Neural cell (in vitro differentiated cells): ENCODE results near the gene PPP1R9B.

Experiments
- EP300 ChIP-seq: fragments of 450-650 bp; conservative IDR thresholded peaks from 2 replicates; pipeline ENCODE4 v1.6.1; 2014; ENCODE audit warnings: antibody characterized with exemption, mild to moderate bottlenecking, moderate library complexity; ENCODE audit not compliant: poor library complexity, severe bottlenecking
- EZH2 ChIP-seq: fragments of 200-600, 300-800 bp; shearing (Covaris generic), sonication (generic); IDR thresholded peaks from 2 replicates; pipeline ENCODE4 v1.6.1; 2014; ENCODE audit warnings: antibody characterized with exemption, low read length, borderline replicate concordance, mild to moderate bottlenecking; ENCODE audit not compliant: insufficient read depth, poor library complexity, severe bottlenecking
- RAD21 ChIP-seq: fragments of 450-650 bp; conservative IDR thresholded peaks from 2 replicates; pipeline ENCODE4 v1.6.1; 2014; ENCODE audit warnings: antibody characterized with exemption, mild to moderate bottlenecking, moderate library complexity
- REST ChIP-seq: IDR thresholded peaks from 2 replicates; pipeline ENCODE4 v1.6.1; 2012; ENCODE audit warnings: borderline replicate concordance
- TAF1 ChIP-seq: IDR thresholded peaks from 2 replicates; pipeline ENCODE4 v1.6.1; 2012; ENCODE audit warnings: low read depth
- TF ChIP-seq, protein P1 (sequence below): fragments of 450-650 bp; IDR thresholded peaks from 2 replicates; pipeline ENCODE4 v1.5.1; 2014; ENCODE audit warnings: antibody characterized with exemption, mild to moderate bottlenecking, moderate library complexity; ENCODE audit not compliant: poor library complexity, severe bottlenecking

- TF ChIP-seq RAD21 (no peak), REST (no peak), EP300 (no peak), TAF1 (no peak), EZH2 (no peak)
- TF ChIP-seq, protein P1, sequence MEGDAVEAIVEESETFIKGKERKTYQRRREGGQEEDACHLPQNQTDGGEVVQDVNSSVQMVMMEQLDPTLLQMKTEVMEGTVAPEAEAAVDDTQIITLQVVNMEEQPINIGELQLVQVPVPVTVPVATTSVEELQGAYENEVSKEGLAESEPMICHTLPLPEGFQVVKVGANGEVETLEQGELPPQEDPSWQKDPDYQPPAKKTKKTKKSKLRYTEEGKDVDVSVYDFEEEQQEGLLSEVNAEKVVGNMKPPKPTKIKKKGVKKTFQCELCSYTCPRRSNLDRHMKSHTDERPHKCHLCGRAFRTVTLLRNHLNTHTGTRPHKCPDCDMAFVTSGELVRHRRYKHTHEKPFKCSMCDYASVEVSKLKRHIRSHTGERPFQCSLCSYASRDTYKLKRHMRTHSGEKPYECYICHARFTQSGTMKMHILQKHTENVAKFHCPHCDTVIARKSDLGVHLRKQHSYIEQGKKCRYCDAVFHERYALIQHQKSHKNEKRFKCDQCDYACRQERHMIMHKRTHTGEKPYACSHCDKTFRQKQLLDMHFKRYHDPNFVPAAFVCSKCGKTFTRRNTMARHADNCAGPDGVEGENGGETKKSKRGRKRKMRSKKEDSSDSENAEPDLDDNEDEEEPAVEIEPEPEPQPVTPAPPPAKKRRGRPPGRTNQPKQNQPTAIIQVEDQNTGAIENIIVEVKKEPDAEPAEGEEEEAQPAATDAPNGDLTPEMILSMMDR, result no peak
Observed at GRCh38 chr17:50180620-50181019, 30.1 kb upstream of the PPP1R9B start.
